ENCODE data around the gene DDRGK1. TPM values are rescaled to one million over a fixed set of nuclear protein-coding genes. Genes with fewer than 3 reads are reported as not detected.

DDRGK1 gene
- total RNA-seq (2021; fragmentation: NEBNext Ultra II Directional; extraction: Animal tissue kit (Norgen Biotek cat#: 25700)) (42.0 and 43.8 TPM in 2 replicates), polyA plus RNA-seq (2011; rRNA removed) (29.4 and 31.2 TPM in 2 replicates), polyA minus RNA-seq (2011; rRNA and poly(A)+ RNA removed) (11.3 and 15.2 TPM in 2 replicates)
- polyA plus RNA-seq (2011; cell fraction: cytosol; rRNA removed): 51.1 TPM
- polyA plus RNA-seq (2011; cell fraction: nucleus; rRNA removed): 35.3 TPM
- 37.0 to 47.9 TPM (median 45.6 TPM) in 4 replicates for polyA plus RNA-seq (2012, experiment 1 of 2)
- 29.9 TPM for polyA plus RNA-seq (2012, experiment 2 of 2)
- polyA plus RNA-seq (2013, experiment 1 of 2): 48.3 TPM
- 56.7 TPM for polyA plus RNA-seq (2013, experiment 2 of 2)
- polyA minus RNA-seq (2011; cell fraction: cytosol; rRNA and poly(A)+ RNA removed): 16.9 TPM
- 12.4 TPM for polyA minus RNA-seq (2011; cell fraction: nucleus; rRNA and poly(A)+ RNA removed)
- long read RNA-seq, experiment 1, partial matches to known transcripts: 11 of 22 reads
- long read RNA-seq, experiment 1, other reads (novel, unspliced or antisense): 10 of 22 reads
- long read RNA-seq, experiment 2, partial matches to known transcripts: 3 of 3 reads
- long read RNA-seq, experiment 2, other reads (novel, unspliced or antisense): 0 of 3 reads

DNA sequence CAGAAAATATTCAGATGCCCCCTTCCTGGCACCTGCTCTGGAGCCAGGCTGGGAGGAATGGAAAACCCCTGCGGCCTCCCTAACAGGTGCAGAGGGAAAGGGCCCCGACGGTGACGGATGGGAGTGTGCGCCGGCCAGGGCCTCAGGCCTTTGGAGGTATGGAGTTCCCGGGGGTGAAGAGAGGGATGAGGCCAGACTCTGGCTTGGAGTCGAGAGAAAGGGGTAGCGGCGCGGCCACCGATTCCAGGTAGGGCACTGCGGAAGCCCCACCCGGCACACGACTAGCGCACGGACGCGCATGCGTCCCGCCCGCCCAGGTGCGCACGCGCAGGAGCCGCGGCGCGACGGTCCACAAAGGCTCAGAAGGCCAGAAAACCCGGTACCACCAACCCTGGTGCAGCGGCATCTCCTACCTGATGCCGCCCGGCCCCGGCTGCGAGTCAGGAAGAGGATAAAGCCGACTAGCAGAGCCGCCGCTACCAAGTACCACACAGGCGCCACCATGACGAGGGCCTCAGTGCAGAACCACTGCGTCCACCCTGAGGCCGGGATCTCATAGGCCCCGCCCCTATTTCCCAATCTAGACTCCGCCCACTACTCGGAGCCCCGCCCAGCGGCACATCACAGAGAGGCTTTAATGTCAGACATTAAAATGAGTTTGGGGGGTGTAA lies at the start of gene DDRGK1:
Gene DDRGK1 (minus strand): TSS at position 559 of the 671 bp plus-strand sequence. CDS start 55 bp downstream, at position 504.
- Histone ChIP-seq H3K4me1 (replicated peaks in 1 of 4; ENCODE audit: control insufficient read depth in 3 of 4, insufficient read depth in 4 of 4, low read length in 3 of 4) (peaks cover 0 to 8% (median 6%) of the 10 kb centered on the region in 4 experiments; a peak in 6 of 7 replicates), H3K4me3 (ENCODE audit: extremely low read depth in 1 of 4, insufficient read depth in 2 of 4, low read depth in 3 of 4, low read length in 4 of 4) (peak within 1 kb of the TSS; percentile 83 to 93 (median 88)), H4K20me1 (replicated peaks in 1 of 2; ENCODE audit: control insufficient read depth in 1 of 2, insufficient read depth in 2 of 2, low read length in 2 of 2) (peaks cover 0 to 4% of the 10 kb centered on the region in 2 experiments), H2AK5ac (ENCODE audit: low read depth, low read length) (no peak within 1 kb of the TSS; the same call in 1 of the 2 replicates), H3K18ac (ENCODE audit: extremely low read depth, low read length) (peak within 1 kb of the TSS; percentile 88; the same call in 1 of the 2 replicates), H3K23ac (ENCODE audit: insufficient read length) (no peak within 1 kb of the TSS), H3K79me1 (ENCODE audit: low read depth, low read length) (peaks cover 10% of the 10 kb centered on the region), H2BK15ac (ENCODE audit: low read length) (no peak within 1 kb of the TSS), H2BK5ac (ENCODE audit: low read depth, low read length) (peak within 1 kb of the TSS; percentile 92), H3K56ac (replicated peaks; ENCODE audit: insufficient read length, low read depth, low read length) (peak within 1 kb of the TSS; percentile 96), H3K4me2 (ENCODE audit: insufficient read depth in 1 of 2, low read depth in 2 of 2, low read length in 2 of 2) (peak within 1 kb of the TSS; percentile 94 to 99), H2BK20ac (ENCODE audit: low read length) (no peak within 1 kb of the TSS), H4K5ac (ENCODE audit: insufficient read length, low read depth, low read length) (peak within 1 kb of the TSS; percentile 100), H3K27ac (ENCODE audit: low read depth, low read length) (peak within 1 kb of the TSS; percentile 77; the same call in 1 of the 2 replicates), H3K79me2 (ENCODE audit: control insufficient read depth in 1 of 2, insufficient read depth in 2 of 2, low read length in 2 of 2) (peaks cover 4 to 26% of the 10 kb centered on the region in 2 experiments; a peak in 2 of 4 replicates), H4K91ac (replicated peaks; ENCODE audit: insufficient read length, low read length) (peak within 1 kb of the TSS; percentile 65), H2BK120ac (replicated peaks; ENCODE audit: low read depth, low read length) (no peak within 1 kb of the TSS), H4K8ac (ENCODE audit: extremely low read depth, insufficient read depth, low read length) (peak within 1 kb of the TSS; percentile 97), H2AFZ (ENCODE audit: low read length) (peak within 1 kb of the TSS; percentile 70; the same call in 1 of the 2 replicates), H3K9ac (replicated peaks in 1 of 4; ENCODE audit: extremely low read depth in 1 of 4, low read depth in 3 of 4, low read length in 3 of 4) (peak within 1 kb of the TSS; percentile 52 to 91 (median 85)), H3K27me3 (replicated peaks in 1 of 4; ENCODE audit: control insufficient read depth in 3 of 4, extremely low read depth in 1 of 4, insufficient read depth in 3 of 4, low read length in 3 of 4) (no peaks in the 10 kb centered on the region), H3K36me3 (ENCODE audit: control insufficient read depth in 2 of 4, insufficient read depth in 4 of 4, low read length in 3 of 4) (peaks cover 11 to 22% (median 13%) of the 10 kb centered on the region in 4 experiments; a peak in 7 of 8 replicates), H3K23me2 (ENCODE audit: low read depth, low read length) (peaks cover 5% of the 10 kb centered on the region), H3K9me3 (ENCODE audit: insufficient read depth in 2 of 2, low read depth in 1 of 2, low read length in 1 of 2) (no peaks in the 10 kb centered on the region), H3K4ac (replicated peaks; ENCODE audit: insufficient read length, low read depth, low read length) (peak within 1 kb of the TSS; percentile 99), H3K14ac (ENCODE audit: insufficient read length) (peak within 1 kb of the TSS; percentile 68), H2BK12ac (ENCODE audit: low read depth, low read length) (no peak within 1 kb of the TSS)
- DNase-seq (ENCODE audit: low read depth in 1 of 2, low spot score in 2 of 2): peak in 1 of 2 experiments; percentile 97
- WGBS, 2 experiments (ENCODE audit: extremely low coverage in 1 of 2, insufficient coverage in 1 of 2, insufficient read length in 1 of 2, insufficient replicate concordance in 2 of 2, low coverage in 1 of 2, low lambda C conversion rate in 2 of 2, missing lambda C conversion rate in 1 of 2): 1% methylated on average over 44 of the region's 48 CpGs; no CpG with 5 or more reads in 1 of the 2 experiments
- CTCF ChIA-PET (ENCODE audit: partially characterized antibody): interaction anchor here (1.0 to 1.1 kb wide), 3 partner anchors 15 to 73 kb away, joined by 3 to 4 read pairs (median 3); no protein-coding TSS in a partner anchor
- POLR2A ChIA-PET (ENCODE audit: partially characterized antibody): interaction anchor here (1.0 to 1.7 kb wide), 6 partner anchors 14 to 542 kb away, joined by 3 to 8 read pairs (median 3); no protein-coding TSS in a partner anchor
- no peak for FAIRE-seq
- TF ChIP-seq, protein P1, sequence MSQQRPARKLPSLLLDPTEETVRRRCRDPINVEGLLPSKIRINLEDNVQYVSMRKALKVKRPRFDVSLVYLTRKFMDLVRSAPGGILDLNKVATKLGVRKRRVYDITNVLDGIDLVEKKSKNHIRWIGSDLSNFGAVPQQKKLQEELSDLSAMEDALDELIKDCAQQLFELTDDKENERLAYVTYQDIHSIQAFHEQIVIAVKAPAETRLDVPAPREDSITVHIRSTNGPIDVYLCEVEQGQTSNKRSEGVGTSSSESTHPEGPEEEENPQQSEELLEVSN (IDR thresholded peaks at IDR 0.05): no peak; the same call in 1 of the 2 replicates
- TF ChIP-seq, protein P2, sequence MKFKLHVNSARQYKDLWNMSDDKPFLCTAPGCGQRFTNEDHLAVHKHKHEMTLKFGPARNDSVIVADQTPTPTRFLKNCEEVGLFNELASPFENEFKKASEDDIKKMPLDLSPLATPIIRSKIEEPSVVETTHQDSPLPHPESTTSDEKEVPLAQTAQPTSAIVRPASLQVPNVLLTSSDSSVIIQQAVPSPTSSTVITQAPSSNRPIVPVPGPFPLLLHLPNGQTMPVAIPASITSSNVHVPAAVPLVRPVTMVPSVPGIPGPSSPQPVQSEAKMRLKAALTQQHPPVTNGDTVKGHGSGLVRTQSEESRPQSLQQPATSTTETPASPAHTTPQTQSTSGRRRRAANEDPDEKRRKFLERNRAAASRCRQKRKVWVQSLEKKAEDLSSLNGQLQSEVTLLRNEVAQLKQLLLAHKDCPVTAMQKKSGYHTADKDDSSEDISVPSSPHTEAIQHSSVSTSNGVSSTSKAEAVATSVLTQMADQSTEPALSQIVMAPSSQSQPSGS (IDR thresholded peaks at IDR 0.05; ENCODE audit: low read length): no peak
- TF ChIP-seq TBP (IDR thresholded peaks at IDR 0.05; ENCODE audit: low read depth, low read length): peak; percentile 79
- TF ChIP-seq HDAC2 (IDR thresholded peaks at IDR 0.05; ENCODE audit: borderline replicate concordance in 1 of 2, low read depth in 2 of 2, low read length in 2 of 2): no peak
- TF ChIP-seq GABPA (IDR thresholded peaks at IDR 0.05; ENCODE audit: borderline replicate concordance, insufficient read depth, low read length): no peak
